Measurements from ENCODE around the gene SGPP1.

- no peak for TF ChIP-seq CTCF (conservative IDR thresholded peaks at IDR 0.05 in 1 of 2, IDR thresholded peaks at IDR 0.05 in 1 of 2; ENCODE audit: extremely low read depth in 1 of 2, insufficient read depth in 1 of 2, low read depth in 1 of 2, low read length in 2 of 2)
- TF ChIP-seq EZH2 (IDR thresholded peaks at IDR 0.05; ENCODE audit: borderline replicate concordance, low read length) = no peak
Measured at GRCh38 chr14:63701606-63702299, 26.1 kb downstream of the SGPP1 start.

Measured in mammary epithelial cell (primary cell).